Effector memory CD4-positive, alpha-beta T cell (primary cell): ENCODE data around the gene MRI1.
A peak's percentile ranks its signal among the peaks of the same experiment; 100 is the strongest.
"Not testable (repeated sequence)": the region's sequence is repeated elsewhere in the genome, so short reads cannot be mapped to it uniquely, and the experiment has no call there.

ENCODE experiments used
- DNase-seq, 3 donors: peaks; one replicate each; pipeline ENCODE4 v3.0.0-alpha.2; 2020
- H3K27ac ChIP-seq: 2 replicates; pipeline ENCODE4 v1.7.0; 2013; ENCODE audit warnings: mild to moderate bottlenecking, low read length, moderate library complexity; ENCODE audit not compliant: insufficient read depth, poor library complexity, severe bottlenecking
- H3K27me3 ChIP-seq: replicated peaks from 2 replicates; pipeline ENCODE4 v1.7.0; 2013; ENCODE audit warnings: mild to moderate bottlenecking, low read length; ENCODE audit not compliant: insufficient read depth, control insufficient read depth, poor library complexity, severe bottlenecking
- H3K36me3 ChIP-seq: 2 replicates; pipeline ENCODE4 v1.7.0; 2013; ENCODE audit warnings: mild to moderate bottlenecking, low read length, moderate library complexity; ENCODE audit not compliant: control insufficient read depth, insufficient read depth
- H3K4me1 ChIP-seq: 2 replicates; pipeline ENCODE4 v1.7.0; 2013; ENCODE audit warnings: low read length, mild to moderate bottlenecking; ENCODE audit not compliant: control insufficient read depth, insufficient read depth, poor library complexity, severe bottlenecking
- H3K4me3 ChIP-seq: 2 replicates; pipeline ENCODE4 v1.7.0; 2013; ENCODE audit warnings: low read length, low read depth, mild to moderate bottlenecking; ENCODE audit not compliant: insufficient read depth, poor library complexity, severe bottlenecking
- H3K9me3 ChIP-seq: 2 replicates; pipeline ENCODE4 v1.7.0; 2013; ENCODE audit warnings: mild to moderate bottlenecking, low read length, moderate library complexity; ENCODE audit not compliant: control insufficient read depth

Gene MRI1

GRCh38 chr19:13788991-13789390, 24.7 kb downstream of the MRI1 start:
- H3K9me3 ChIP-seq, result no peaks in the 10 kb centered on the region
- H3K4me1 ChIP-seq, result peaks cover 37% of the 10 kb centered on the region
- no peaks in the 10 kb centered on the region for H3K36me3 ChIP-seq
- no peaks in the 10 kb centered on the region for H3K27me3 ChIP-seq
- no peak overlapping the region for H3K4me3 ChIP-seq
- peak; percentile 27 to 34 (median 28) for DNase-seq
- peak overlapping the region; percentile 55 for H3K27ac ChIP-seq

- H3K27me3 ChIP-seq, result no peaks in the 10 kb centered on the region
- H3K36me3 ChIP-seq, result no peaks in the 10 kb centered on the region
- no peak overlapping the region for H3K4me3 ChIP-seq
- H3K9me3 ChIP-seq, result no peaks in the 10 kb centered on the region
- DNase-seq, result peak in 1 of 3 donors; percentile 20
- peaks cover 40% of the 10 kb centered on the region for H3K4me1 ChIP-seq
- H3K27ac ChIP-seq, result no peak overlapping the region
Measured at GRCh38 chr19:13790354-13790753, 26.0 kb downstream of the MRI1 start.

- H3K4me1 ChIP-seq, result peaks cover 37% of the 10 kb centered on the region
- H3K27ac ChIP-seq, H3K4me3 ChIP-seq, H3K27me3 ChIP-seq, DNase-seq, H3K36me3 ChIP-seq, H3K9me3 ChIP-seq: not testable (repeated sequence)
Measured at GRCh38 chr19:13793317-13793716, 29.0 kb downstream of the MRI1 start.

GRCh38 chr19:13794398-13794756, 30.1 kb downstream of the MRI1 start:
- H3K9me3 ChIP-seq, result no peaks in the 10 kb centered on the region
- peak overlapping the region; percentile 72 for H3K27ac ChIP-seq
- peak overlapping the region; percentile 77 for H3K4me3 ChIP-seq
- no peak for DNase-seq
- no peaks in the 10 kb centered on the region for H3K27me3 ChIP-seq
- H3K36me3 ChIP-seq, result no peaks in the 10 kb centered on the region
- peaks cover 27% of the 10 kb centered on the region for H3K4me1 ChIP-seq

- Histone ChIP-seq H3K27ac (peak within 1 kb of the TSS; percentile 72), H3K36me3 (no peaks in the 10 kb centered on the region), H3K9me3 (no peaks in the 10 kb centered on the region), H3K4me1 (peaks cover 22% of the 10 kb centered on the region), H3K27me3 (no peaks in the 10 kb centered on the region), H3K4me3 (peak within 1 kb of the TSS; percentile 77)
- DNase-seq, result peak; percentile 79 to 88 (median 80)
Measured at GRCh38 chr19:13794757-13795589, 30.7 kb downstream of the MRI1 start, which contains the start of gene ZSWIM4. ZSWIM4 (plus strand) TSS chr19:13795443; CDS start chr19:13795649, 206 bp downstream.

- Histone ChIP-seq H3K36me3 (no peaks in the 10 kb centered on the region), H3K4me1 (peaks cover 19% of the 10 kb centered on the region), H3K27me3 (no peaks in the 10 kb centered on the region), H3K9me3 (no peaks in the 10 kb centered on the region), H3K4me3 (peak overlapping the region; percentile 77), H3K27ac (peak overlapping the region; percentile 72)
- DNase-seq, result no peak
Measured at GRCh38 chr19:13795595-13796300, 31.4 kb downstream of the MRI1 start.

GRCh38 chr19:13796301-13797057, 32.2 kb downstream of the MRI1 start:
- Histone ChIP-seq H3K4me1 (peaks cover 19% of the 10 kb centered on the region), H3K27ac (no peak overlapping the region), H3K36me3 (no peaks in the 10 kb centered on the region), H3K27me3 (no peaks in the 10 kb centered on the region), H3K9me3 (no peaks in the 10 kb centered on the region), H3K4me3 (no peak overlapping the region)
- DNase-seq, result no peak

- DNase-seq, result no peak
- no peaks in the 10 kb centered on the region for H3K9me3 ChIP-seq
- H3K27ac ChIP-seq, result no peak overlapping the region
- no peaks in the 10 kb centered on the region for H3K27me3 ChIP-seq
- H3K36me3 ChIP-seq, result no peaks in the 10 kb centered on the region
- no peak overlapping the region for H3K4me3 ChIP-seq
- peaks cover 19% of the 10 kb centered on the region for H3K4me1 ChIP-seq
Measured at GRCh38 chr19:13797058-13797440, 32.7 kb downstream of the MRI1 start.

GRCh38 chr19:13797870-13798269, 33.5 kb downstream of the MRI1 start:
- peaks cover 19% of the 10 kb centered on the region for H3K4me1 ChIP-seq
- H3K36me3 ChIP-seq, result no peaks in the 10 kb centered on the region
- DNase-seq, result no peak
- H3K9me3 ChIP-seq, result no peaks in the 10 kb centered on the region
- no peaks in the 10 kb centered on the region for H3K27me3 ChIP-seq
- H3K27ac ChIP-seq, result no peak overlapping the region
- H3K4me3 ChIP-seq, result no peak overlapping the region
